ENCODE data around the gene G6PC1. TPM values are rescaled to one million over a fixed set of nuclear protein-coding genes. Genes with fewer than 3 reads are reported as not detected.

G6PC1 gene
- total RNA-seq, 1 experiment from 2014 or later: not detected

GRCh38 chr17:42877037-42877436, 23.6 kb upstream of the G6PC1 start:
- TF ChIP-seq CTCF (IDR thresholded peaks at IDR 0.05; ENCODE audit: insufficient read depth in 1 of 2, low read depth in 1 of 2, low read length in 1 of 2, severe bottlenecking in 1 of 2, unreplicated experiment in 1 of 2): no peak
- ChIA-PET POLR2A (no interaction called here), CTCF (no interaction called here)
- H3K9me3 Mint-ChIP-seq (ENCODE audit: unreplicated experiment): peaks cover under 1% of the 10 kb centered on the region
- BruUV-seq (replicated peaks): no TSS peak
- no peak for DNase-seq
- no peak overlapping the region for H3K27ac Mint-ChIP-seq (ENCODE audit: unreplicated experiment)
- Histone ChIP-seq H3K27me3 (replicated peaks; ENCODE audit: control insufficient read depth, insufficient read depth, low read length) (no peaks in the 10 kb centered on the region), H3K4me1 (no peaks in the 10 kb centered on the region), H3K36me3 (ENCODE audit: control insufficient read depth, insufficient read depth, low read length) (no peaks in the 10 kb centered on the region), H3K9me3 (no peaks in the 10 kb centered on the region), H3K4me3 (ENCODE audit: low read depth, low read length) (no peak overlapping the region)
- intact Hi-C loops (cut with micrococcal nuclease; ENCODE audit: unreplicated experiment): no loop called here
- H3K27me3 Mint-ChIP-seq (ENCODE audit: insufficient read depth, unreplicated experiment): no peaks in the 10 kb centered on the region
- H3K36me3 Mint-ChIP-seq (ENCODE audit: insufficient read depth, unreplicated experiment): no peaks in the 10 kb centered on the region
- H3K4me3 Mint-ChIP-seq (ENCODE audit: unreplicated experiment): peak overlapping the region; percentile 2
- peaks cover 9% of the 10 kb centered on the region for H3K4me1 Mint-ChIP-seq (ENCODE audit: low read depth, unreplicated experiment)

- Mint-ChIP-seq H3K4me3 (ENCODE audit: unreplicated experiment) (peak overlapping the region; percentile 6), H3K27me3 (ENCODE audit: insufficient read depth, unreplicated experiment) (no peaks in the 10 kb centered on the region), H3K36me3 (ENCODE audit: insufficient read depth, unreplicated experiment) (no peaks in the 10 kb centered on the region), H3K9me3 (ENCODE audit: unreplicated experiment) (no peaks in the 10 kb centered on the region), H3K27ac (ENCODE audit: unreplicated experiment) (peak overlapping the region; percentile 11), H3K4me1 (ENCODE audit: low read depth, unreplicated experiment) (peaks cover 9% of the 10 kb centered on the region)
- no peaks in the 10 kb centered on the region for H3K4me1 ChIP-seq
- DNase-seq: peak; percentile 59 to 70
- peak in 1 of 2 experiments; percentile 20 for TF ChIP-seq CTCF (IDR thresholded peaks at IDR 0.05; ENCODE audit: insufficient read depth in 1 of 2, low read depth in 1 of 2, low read length in 1 of 2, severe bottlenecking in 1 of 2, unreplicated experiment in 1 of 2)
- CTCF ChIA-PET: interaction anchor here (0.6 to 1.6 kb wide), 7 partner anchors 8 to 201 kb away, joined by 3 to 6 read pairs (median 4); partner anchors contain the start of gene PLEKHH3
- H3K36me3 ChIP-seq (ENCODE audit: control insufficient read depth, insufficient read depth, low read length): no peaks in the 10 kb centered on the region
- intact Hi-C loops (cut with micrococcal nuclease; ENCODE audit: unreplicated experiment): no loop called here
- H3K4me3 ChIP-seq (ENCODE audit: low read depth, low read length): no peak overlapping the region
- POLR2A ChIA-PET: interaction anchor here (0.5 kb wide), 1 partner anchor 39 kb away, joined by 3 read pairs; no protein-coding TSS in a partner anchor
- no peaks in the 10 kb centered on the region for H3K27me3 ChIP-seq (replicated peaks; ENCODE audit: control insufficient read depth, insufficient read depth, low read length)
- no TSS peak for BruUV-seq (replicated peaks)
- no peaks in the 10 kb centered on the region for H3K9me3 ChIP-seq
Measured at GRCh38 chr17:42878123-42878880, 22.3 kb upstream of the G6PC1 start.

- ChIA-PET CTCF (interaction anchor here (0.6 to 1.6 kb wide), 3 partner anchors 36 to 51 kb away, joined by 3 to 4 read pairs (median 3); no protein-coding TSS in a partner anchor), POLR2A (interaction anchor here (0.5 kb wide), 1 partner anchor 40 kb away, joined by 3 read pairs; no protein-coding TSS in a partner anchor)
- intact Hi-C loops (cut with micrococcal nuclease; ENCODE audit: unreplicated experiment): no loop called here
- H3K27ac Mint-ChIP-seq (ENCODE audit: unreplicated experiment): no peak overlapping the region
- peaks cover 9% of the 10 kb centered on the region for H3K4me1 Mint-ChIP-seq (ENCODE audit: low read depth, unreplicated experiment)
- no peaks in the 10 kb centered on the region for H3K9me3 ChIP-seq
- no peak for TF ChIP-seq CTCF (IDR thresholded peaks at IDR 0.05; ENCODE audit: insufficient read depth in 1 of 2, low read depth in 1 of 2, low read length in 1 of 2, severe bottlenecking in 1 of 2, unreplicated experiment in 1 of 2)
- H3K27me3 Mint-ChIP-seq (ENCODE audit: insufficient read depth, unreplicated experiment): no peaks in the 10 kb centered on the region
- H3K9me3 Mint-ChIP-seq (ENCODE audit: unreplicated experiment): no peaks in the 10 kb centered on the region
- no peaks in the 10 kb centered on the region for H3K27me3 ChIP-seq (replicated peaks; ENCODE audit: control insufficient read depth, insufficient read depth, low read length)
- no peaks in the 10 kb centered on the region for H3K36me3 ChIP-seq (ENCODE audit: control insufficient read depth, insufficient read depth, low read length)
- no peak overlapping the region for H3K4me3 ChIP-seq (ENCODE audit: low read depth, low read length)
- H3K36me3 Mint-ChIP-seq (ENCODE audit: insufficient read depth, unreplicated experiment): no peaks in the 10 kb centered on the region
- no TSS peak for BruUV-seq (replicated peaks)
- DNase-seq: no peak
- no peaks in the 10 kb centered on the region for H3K4me1 ChIP-seq
- no peak overlapping the region for H3K4me3 Mint-ChIP-seq (ENCODE audit: unreplicated experiment)
Measured at GRCh38 chr17:42878924-42879595, 21.5 kb upstream of the G6PC1 start.
